ENCODE data around the gene DENND2D. TPM values are rescaled to one million over a fixed set of nuclear protein-coding genes. Genes with fewer than 3 reads are reported as not detected.

Gene DENND2D
- total RNA-seq, 1 donor from 2014 or later, result 3.6 TPM

DNA sequence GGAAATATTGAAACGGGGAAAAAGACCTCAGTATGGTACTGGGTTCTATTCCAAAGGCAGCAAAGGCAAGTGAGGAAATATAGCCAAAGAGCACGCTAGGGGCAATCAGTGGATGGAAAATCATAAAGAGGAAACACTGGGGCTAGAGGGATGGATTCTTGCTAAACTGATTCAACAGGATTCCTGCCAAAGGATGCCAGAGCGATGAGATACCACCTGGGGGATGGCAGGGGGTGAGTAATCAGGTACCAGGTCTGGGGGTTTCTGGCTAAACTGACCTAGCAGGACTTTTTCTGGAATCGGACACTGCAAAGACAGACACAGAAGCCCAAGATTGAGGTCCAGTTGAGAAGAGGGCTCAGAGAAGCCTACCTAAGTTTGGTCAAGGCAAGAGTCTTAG, 33.8 kb upstream of the DENND2D start:
- H3K4me1 Mint-ChIP-seq (ENCODE audit: unreplicated experiment), result no peaks in the 10 kb centered on the region

DNA sequence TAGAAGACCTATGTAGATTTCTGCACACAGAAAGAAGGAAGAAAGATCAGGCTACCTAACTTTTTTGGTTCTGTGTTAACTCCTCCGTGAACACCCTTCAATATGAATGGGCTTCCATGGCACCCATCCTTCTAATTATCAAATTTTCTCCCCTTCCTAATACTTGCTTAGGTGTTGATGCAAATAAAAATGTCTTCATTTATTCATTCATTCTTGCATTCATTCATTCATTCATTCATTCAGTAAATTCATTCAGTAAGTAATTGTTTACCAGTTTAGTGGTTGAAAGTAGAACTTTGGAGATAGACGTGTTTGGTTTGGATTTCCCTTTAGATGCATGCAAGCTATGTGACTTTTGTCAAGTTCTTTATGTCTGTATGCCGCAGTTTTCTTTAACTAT, 31.7 kb upstream of the DENND2D start:
- Mint-ChIP-seq H3K27me3 (ENCODE audit: unreplicated experiment) (peaks cover under 1% of the 10 kb centered on the region), H3K4me1 (ENCODE audit: unreplicated experiment) (no peaks in the 10 kb centered on the region), H3K4me3 (ENCODE audit: unreplicated experiment) (no peak overlapping the region), H3K36me3 (ENCODE audit: low read depth, unreplicated experiment) (no peaks in the 10 kb centered on the region), H3K9me3 (ENCODE audit: unreplicated experiment) (no peaks in the 10 kb centered on the region), H3K27ac (ENCODE audit: unreplicated experiment) (no peak overlapping the region)
- TF ChIP-seq CTCF (IDR thresholded peaks at IDR 0.05; ENCODE audit: unreplicated experiment), result no peak
- no peak for DNase-seq (ENCODE audit: low spot score)

More for the DNA sequence above, 33.8 kb upstream of the DENND2D start:
- Mint-ChIP-seq H3K4me3 (ENCODE audit: unreplicated experiment) (no peak overlapping the region), H3K27ac (ENCODE audit: unreplicated experiment) (no peak overlapping the region), H3K27me3 (ENCODE audit: unreplicated experiment) (peaks cover 2% of the 10 kb centered on the region), H3K9me3 (ENCODE audit: unreplicated experiment) (no peaks in the 10 kb centered on the region), H3K36me3 (ENCODE audit: low read depth, unreplicated experiment) (no peaks in the 10 kb centered on the region)
- no peak for DNase-seq (ENCODE audit: low spot score)
- TF ChIP-seq CTCF (IDR thresholded peaks at IDR 0.05; ENCODE audit: unreplicated experiment), result no peak

GRCh38 chr1:111228748-111229126, 28.3 kb upstream of the DENND2D start:
- H3K4me1 Mint-ChIP-seq (ENCODE audit: unreplicated experiment), result peaks cover 2% of the 10 kb centered on the region
- H3K36me3 Mint-ChIP-seq (ENCODE audit: low read depth, unreplicated experiment), result no peaks in the 10 kb centered on the region
- no peak overlapping the region for H3K27ac Mint-ChIP-seq (ENCODE audit: unreplicated experiment)
- H3K4me3 Mint-ChIP-seq (ENCODE audit: unreplicated experiment), result no peak overlapping the region
- DNase-seq (ENCODE audit: low spot score), result no peak
- TF ChIP-seq CTCF (IDR thresholded peaks at IDR 0.05; ENCODE audit: unreplicated experiment), result no peak
- peaks cover 2% of the 10 kb centered on the region for H3K27me3 Mint-ChIP-seq (ENCODE audit: unreplicated experiment)
- no peaks in the 10 kb centered on the region for H3K9me3 Mint-ChIP-seq (ENCODE audit: unreplicated experiment)

GRCh38 chr1:111227851-111228747, 27.7 kb upstream of the DENND2D start:
- H3K9me3 Mint-ChIP-seq (ENCODE audit: unreplicated experiment), result no peaks in the 10 kb centered on the region
- H3K27ac Mint-ChIP-seq (ENCODE audit: unreplicated experiment), result no peak overlapping the region
- H3K36me3 Mint-ChIP-seq (ENCODE audit: low read depth, unreplicated experiment), result no peaks in the 10 kb centered on the region
- peaks cover 5% of the 10 kb centered on the region for H3K4me1 Mint-ChIP-seq (ENCODE audit: unreplicated experiment)
- H3K27me3 Mint-ChIP-seq (ENCODE audit: unreplicated experiment), result peaks cover 2% of the 10 kb centered on the region
- H3K4me3 Mint-ChIP-seq (ENCODE audit: unreplicated experiment), result no peak overlapping the region
- TF ChIP-seq CTCF (IDR thresholded peaks at IDR 0.05; ENCODE audit: unreplicated experiment), result no peak
- DNase-seq (ENCODE audit: low spot score), result no peak

DNA sequence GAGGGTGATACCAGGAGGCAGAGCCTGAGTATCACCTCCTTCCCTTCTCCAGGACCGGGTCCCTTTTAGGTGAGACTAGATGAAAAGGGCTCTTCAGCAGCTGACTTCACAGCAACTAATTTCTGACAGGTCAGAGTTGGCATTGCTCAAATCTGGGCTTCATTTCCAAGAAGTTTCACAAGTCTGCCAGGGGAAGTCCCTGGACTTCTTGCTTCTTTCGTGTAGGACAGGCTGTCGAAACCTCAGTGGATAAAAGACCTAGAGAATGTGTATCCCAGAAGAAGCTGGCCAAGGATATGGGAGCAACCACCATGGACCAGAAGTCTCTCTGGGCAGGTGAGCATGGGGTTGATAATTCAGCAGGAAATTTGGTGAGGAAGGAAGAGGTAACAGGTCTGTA, 27.0 kb upstream of the DENND2D start, which contains the start of gene CHI3L2:
TSS of gene CHI3L2 (plus strand) at position 280 of the 400 bp plus-strand sequence. CDS start at position 297, 17 bp downstream.
- Mint-ChIP-seq H3K27ac (ENCODE audit: unreplicated experiment) (no peak within 1 kb of the TSS), H3K9me3 (ENCODE audit: unreplicated experiment) (no peaks in the 10 kb centered on the region), H3K36me3 (ENCODE audit: low read depth, unreplicated experiment) (no peaks in the 10 kb centered on the region), H3K4me3 (ENCODE audit: unreplicated experiment) (no peak within 1 kb of the TSS), H3K27me3 (ENCODE audit: unreplicated experiment) (peaks cover 2% of the 10 kb centered on the region), H3K4me1 (ENCODE audit: unreplicated experiment) (peaks cover 10% of the 10 kb centered on the region)
- no peak for TF ChIP-seq CTCF (IDR thresholded peaks at IDR 0.05; ENCODE audit: unreplicated experiment)
- no peak for DNase-seq (ENCODE audit: low spot score)
